GM12892 (cell line): ENCODE results near the gene ADH1C.
"Not testable (repeated sequence)": the region's sequence is repeated elsewhere in the genome, so short reads cannot be mapped to it uniquely, and the experiment has no call there.

Source experiments
- POLR2A ChIP-seq: IDR thresholded peaks from 2 replicates; pipeline ENCODE4 v1.6.1; 2011; ENCODE audit warnings: low read depth, low read length, control low read depth
- POLR2AphosphoS5 ChIP-seq: IDR thresholded peaks from 2 replicates; pipeline ENCODE4 v1.6.1; 2011; ENCODE audit warnings: low read depth, low read length, control low read depth

GRCh38 chr4:99356149-99356548 is 3.6 kb upstream of the ADH1C start:
- not testable (repeated sequence) for TF ChIP-seq POLR2AphosphoS5, POLR2A
